NCI-H146 treated with DMSO at 0.1 percent for 48 hours (cell line): ENCODE data around the gene RGS6.

ENCODE experiments used
- DNase-seq: peaks from one replicate; lab custom pipeline; 2025; ENCODE audit not compliant: unreplicated experiment; lab: John Stamatoyannopoulos, UW

The RGS6 gene

GRCh38 chr14:72568296-72568992 is 636.2 kb downstream of the RGS6 start:
- no peak for DNase-seq

GRCh38 chr14:72573725-72574417 is 641.6 kb downstream of the RGS6 start:
- no peak for DNase-seq

GRCh38 chr14:72574715-72575114 is 642.5 kb downstream of the RGS6 start:
- no peak for DNase-seq

GRCh38 chr14:72576258-72576657 is 644.0 kb downstream of the RGS6 start:
- no peak for DNase-seq

GRCh38 chr14:72577521-72577920 is 645.3 kb downstream of the RGS6 start:
- no peak for DNase-seq

- DNase-seq = no peak
Measured at GRCh38 chr14:72578514-72578913, 646.3 kb downstream of the RGS6 start.

- DNase-seq = no peak
Measured at GRCh38 chr14:72582582-72582981, 650.4 kb downstream of the RGS6 start.

GRCh38 chr14:72583316-72584272 is 651.4 kb downstream of the RGS6 start:
- DNase-seq = no peak

GRCh38 chr14:72588521-72588920 is 656.3 kb downstream of the RGS6 start:
- no peak for DNase-seq

GRCh38 chr14:72589652-72590051 is 657.4 kb downstream of the RGS6 start:
- DNase-seq = no peak

- DNase-seq = no peak
Measured at GRCh38 chr14:72590577-72590976, 658.3 kb downstream of the RGS6 start.

GRCh38 chr14:72591391-72591790 is 659.2 kb downstream of the RGS6 start:
- no peak for DNase-seq

GRCh38 chr14:72594099-72594901 is 662.1 kb downstream of the RGS6 start:
- no peak for DNase-seq

- DNase-seq = no peak
Measured at GRCh38 chr14:72595152-72595862, 663.1 kb downstream of the RGS6 start.

- no peak for DNase-seq
Measured at GRCh38 chr14:72597252-72598233, 665.3 kb downstream of the RGS6 start.

GRCh38 chr14:72598306-72598705 is 666.1 kb downstream of the RGS6 start:
- DNase-seq = no peak

- no peak for DNase-seq
Measured at GRCh38 chr14:72599579-72600470, 667.6 kb downstream of the RGS6 start.
